Body of pancreas (tissue), 4 donors: Measurements from ENCODE around the gene ABI3BP. TPM values are rescaled to one million over a fixed set of nuclear protein-coding genes. Genes with fewer than 3 reads are reported as not detected.

Experiments used
- ATAC-seq: fragments of 150-250 bp; one replicate; pipeline ENCODE4 v1.9.1; 2016
- DNase-seq, 4 donors: peaks; one replicate each; pipeline ENCODE4 v3.0.0-alpha.2; 2019
- H3K27ac ChIP-seq, 4 donors: fragments of 200-600 bp; sonication (generic); 1 replicate in 3 of 4; 2 replicates in 1 of 4; pipeline versions ENCODE4 v1.5.1 to v1.6.1; 2016 to 2019; ENCODE audit warnings: mild to moderate bottlenecking in 1 of 4, mixed read lengths in 1 of 4, moderate library complexity in 1 of 4
- H3K27me3 ChIP-seq, 2 donors: fragments of 200-600 bp; sonication (generic); one replicate each; pipeline ENCODE4 v1.6.0; 2016; ENCODE audit warnings: mild to moderate bottlenecking in 1 of 2
- H3K36me3 ChIP-seq, 2 donors: fragments of 200-600 bp; sonication (generic); replicated peaks in 1 of 2; 2 replicates each; pipeline ENCODE4 v1.5.1; 2016; ENCODE audit warnings: low read depth in 2 of 2; ENCODE audit not compliant: insufficient read depth in 1 of 2
- H3K4me1 ChIP-seq: fragments of 200-600 bp; sonication (generic); one replicate; pipeline ENCODE4 v1.6.0; 2016
- H3K4me3 ChIP-seq, 2 donors: fragments of 200-600 bp; sonication (generic); 1 replicate in 1 of 2; 2 replicates in 1 of 2; pipeline ENCODE4 v1.5.1; 2016 to 2019
- H3K9me3 ChIP-seq, 3 donors: fragments of 200-600 bp; sonication (generic); 1 replicate in 2 of 3; 2 replicates in 1 of 3; pipeline ENCODE4 v1.5.1; 2016
- POLR2A ChIP-seq, 3 donors: fragments of 450-650 bp; IDR thresholded peaks; one replicate each; pipeline ENCODE4 v1.6.1; 2016; ENCODE audit warnings: antibody characterized with exemption in 3 of 3, mild to moderate bottlenecking in 2 of 3
- WGBS, 2 donors: methylation state at CpG; one replicate each; pipeline ENCODE4 v1.1.5; 2017; 5-methylcytosine and 5-hydroxymethylcytosine counted together
- intact Hi-C: fragments of 100-400 bp; cut with DNase I; formaldehyde crosslinking; loops from one replicate; pipeline ENCODE4 v1.15.1; 2023
- total RNA-seq, 2 donors: library from RNA; depleted of rRNA; stranded (reverse); fragments of >200 nt; gene quantifications; one replicate each; pipeline ENCODE4 v1.1.0, GENCODE V29; 2016
- TF ChIP-seq, protein P1 (sequence below), 7 experiments: fragments of 450-650 bp in 4 of 7; fragments of 200-600 bp in 3 of 7; sonication (generic) in 3 of 7; IDR thresholded peaks; one replicate each; pipeline ENCODE4 v1.5.1; 2016 to 2019; ENCODE audit warnings: antibody characterized with exemption in 7 of 7

Gene ABI3BP
- total RNA-seq, 2 donors from 2014 or later: 9.3 to 19.8 TPM

- H3K4me3 ChIP-seq: no peak overlapping the region
- 74 to 76% methylated on average over 2 of the region's 2 CpGs for WGBS, 2 donors
- intact Hi-C loops: no loop called here
Observed at GRCh38 chr3:100813828-100814227, 179.4 kb downstream of the ABI3BP start.

GRCh38 chr3:100811779-100812507, 181.3 kb downstream of the ABI3BP start:
- no peak overlapping the region for H3K27ac ChIP-seq
- no peaks in the 10 kb centered on the region for H3K9me3 ChIP-seq
- no peak for DNase-seq
- 55 to 70% methylated on average over 6 of the region's 6 CpGs for WGBS, 2 donors
- H3K4me1 ChIP-seq: no peaks in the 10 kb centered on the region
- TF ChIP-seq, protein P1, sequence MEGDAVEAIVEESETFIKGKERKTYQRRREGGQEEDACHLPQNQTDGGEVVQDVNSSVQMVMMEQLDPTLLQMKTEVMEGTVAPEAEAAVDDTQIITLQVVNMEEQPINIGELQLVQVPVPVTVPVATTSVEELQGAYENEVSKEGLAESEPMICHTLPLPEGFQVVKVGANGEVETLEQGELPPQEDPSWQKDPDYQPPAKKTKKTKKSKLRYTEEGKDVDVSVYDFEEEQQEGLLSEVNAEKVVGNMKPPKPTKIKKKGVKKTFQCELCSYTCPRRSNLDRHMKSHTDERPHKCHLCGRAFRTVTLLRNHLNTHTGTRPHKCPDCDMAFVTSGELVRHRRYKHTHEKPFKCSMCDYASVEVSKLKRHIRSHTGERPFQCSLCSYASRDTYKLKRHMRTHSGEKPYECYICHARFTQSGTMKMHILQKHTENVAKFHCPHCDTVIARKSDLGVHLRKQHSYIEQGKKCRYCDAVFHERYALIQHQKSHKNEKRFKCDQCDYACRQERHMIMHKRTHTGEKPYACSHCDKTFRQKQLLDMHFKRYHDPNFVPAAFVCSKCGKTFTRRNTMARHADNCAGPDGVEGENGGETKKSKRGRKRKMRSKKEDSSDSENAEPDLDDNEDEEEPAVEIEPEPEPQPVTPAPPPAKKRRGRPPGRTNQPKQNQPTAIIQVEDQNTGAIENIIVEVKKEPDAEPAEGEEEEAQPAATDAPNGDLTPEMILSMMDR (IDR thresholded peaks at IDR 0.05): no peak
- no peak for TF ChIP-seq POLR2A (IDR thresholded peaks at IDR 0.05)
- no peaks in the 10 kb centered on the region for H3K36me3 ChIP-seq
- H3K4me3 ChIP-seq: no peak overlapping the region
- no peaks in the 10 kb centered on the region for H3K27me3 ChIP-seq
- no peak for ATAC-seq
- intact Hi-C loops: no loop called here

More at GRCh38 chr3:100813828-100814227, 179.4 kb downstream of the ABI3BP start:
- Histone ChIP-seq H3K27ac (no peak overlapping the region), H3K4me1 (no peaks in the 10 kb centered on the region), H3K9me3 (no peaks in the 10 kb centered on the region), H3K27me3 (no peaks in the 10 kb centered on the region), H3K36me3 (no peaks in the 10 kb centered on the region)
- TF ChIP-seq, protein P1 (IDR thresholded peaks at IDR 0.05): no peak
- TF ChIP-seq POLR2A (IDR thresholded peaks at IDR 0.05): no peak
- no peak for ATAC-seq
- no peak for DNase-seq

- H3K27me3 ChIP-seq: no peaks in the 10 kb centered on the region
Observed at GRCh38 chr3:100810671-100811070, 182.6 kb downstream of the ABI3BP start.

GRCh38 chr3:100804631-100805030, 188.6 kb downstream of the ABI3BP start:
- Histone ChIP-seq H3K36me3 (no peaks in the 10 kb centered on the region), H3K27ac (no peak overlapping the region), H3K4me1 (no peaks in the 10 kb centered on the region), H3K27me3 (no peaks in the 10 kb centered on the region), H3K9me3 (no peaks in the 10 kb centered on the region), H3K4me3 (no peak overlapping the region)
- no peak for ATAC-seq
- intact Hi-C loops: no loop called here
- WGBS, 2 donors: 43% methylated on average over 2 of the region's 2 CpGs
- TF ChIP-seq, protein P1 (IDR thresholded peaks at IDR 0.05): no peak
- TF ChIP-seq POLR2A (IDR thresholded peaks at IDR 0.05): no peak
- no peak for DNase-seq

More at GRCh38 chr3:100810671-100811070, 182.6 kb downstream of the ABI3BP start:
- Histone ChIP-seq H3K4me3 (no peak overlapping the region), H3K36me3 (no peaks in the 10 kb centered on the region), H3K4me1 (no peaks in the 10 kb centered on the region), H3K27ac (no peak overlapping the region), H3K9me3 (no peaks in the 10 kb centered on the region)
- intact Hi-C loops: no loop called here
- DNase-seq (no peak), ATAC-seq (no peak)
- TF ChIP-seq POLR2A (IDR thresholded peaks at IDR 0.05): no peak
- TF ChIP-seq, protein P1 (IDR thresholded peaks at IDR 0.05): no peak
- 91 to 92% methylated on average over 1 of the region's 1 CpG for WGBS, 2 donors

GRCh38 chr3:100803711-100804110, 189.5 kb downstream of the ABI3BP start:
- Histone ChIP-seq H3K27me3 (no peaks in the 10 kb centered on the region), H3K4me3 (no peak overlapping the region), H3K36me3 (no peaks in the 10 kb centered on the region), H3K27ac (no peak overlapping the region), H3K9me3 (no peaks in the 10 kb centered on the region), H3K4me1 (no peaks in the 10 kb centered on the region)
- intact Hi-C loops: no loop called here
- no peak for TF ChIP-seq POLR2A (IDR thresholded peaks at IDR 0.05)
- TF ChIP-seq, protein P1 (IDR thresholded peaks at IDR 0.05): no peak
- no peak for DNase-seq
- ATAC-seq: no peak
